HepG2 (cell line): ENCODE results near the gene CA5B. TPM values are rescaled to one million over a fixed set of nuclear protein-coding genes. Genes with fewer than 3 reads are reported as not detected.

Experiments used
- ATAC-seq: fragments of 200-7000 bp; cut with Tn5 transposase; 3 replicates; pipeline ENCODE4 v1.9.1; 2020; ENCODE audit warnings: mild to moderate bottlenecking, moderate library complexity
- BruUV-seq: library from RNA; stranded (reverse); fragments of 400-500 nt; replicated peaks from 2 replicates; lab custom pipeline; 2021; lab: Mats Ljungman, UMichigan
- CTCF ChIA-PET: fragments of 300-600 bp; formaldehyde crosslinking; extraction: SDS; loops from one replicate; lab custom pipeline; 2021; ENCODE audit warnings: low total read pairs, inconsistent platforms, low intra/inter-chr PET ratio; lab: Yijun Ruan, JAX
- POLR2A ChIA-PET: fragments of 350-600 bp; sonication (Branson Sonifier 250); formaldehyde crosslinking; loops from one replicate; lab custom pipeline; 2020; ENCODE audit warnings: antibody characterized with exemption, inconsistent platforms; lab: Yijun Ruan, JAX
- DNase-seq: peaks from one replicate; pipeline ENCODE4 v3.0.0-alpha.2; 2015; ENCODE audit warnings: low spot score
- FAIRE-seq: peaks from 3 replicates; lab custom pipeline; 2011; peaks lifted over from hg19 to GRCh38; lab: Jason Lieb, UNC
- H2AFZ ChIP-seq: one replicate; pipeline ENCODE4 v1.6.1; 2011; ENCODE audit warnings: low read length, inconsistent platforms
- H3K27ac ChIP-seq: fragments of 300-600 bp; 3 replicates; pipeline ENCODE4 v1.8.0; 2011; ENCODE audit warnings: mixed run types, mild to moderate bottlenecking, mixed read lengths, low read length, inconsistent platforms; ENCODE audit not compliant: insufficient read depth; ENCODE audit errors: extremely low read length
- H3K27me3 ChIP-seq, 2 experiments: fragments of 200-600 bp in 1 of 2; 2 replicates in 1 of 2; 3 replicates in 1 of 2; pipeline versions ENCODE4 v1.6.0 to v1.8.0; 2011; ENCODE audit warnings: low read length in 2 of 2, mild to moderate bottlenecking in 2 of 2, moderate library complexity in 2 of 2, inconsistent platforms in 1 of 2; ENCODE audit not compliant: insufficient read depth in 2 of 2, control insufficient read depth in 1 of 2
- H3K36me3 ChIP-seq, 2 experiments: fragments of 200-600 bp in 1 of 2; replicated peaks in 1 of 2; 2 replicates in 1 of 2; 3 replicates in 1 of 2; pipeline versions ENCODE4 v1.5.1 to v1.8.0; 2011; ENCODE audit warnings: low read length in 2 of 2, inconsistent platforms in 1 of 2; ENCODE audit not compliant: insufficient read depth in 2 of 2, control insufficient read depth in 1 of 2
- H3K4me1 ChIP-seq: 2 replicates; pipeline ENCODE4 v1.5.1; 2012; ENCODE audit warnings: low read length, inconsistent platforms; ENCODE audit not compliant: insufficient read depth
- H3K4me2 ChIP-seq: 2 replicates; pipeline ENCODE4 v1.6.0; 2011; ENCODE audit warnings: low read depth, low read length, inconsistent platforms
- H3K4me3 ChIP-seq, 3 experiments: fragments of 200-600 bp in 1 of 3; sonication (generic), shearing (Covaris generic) in 1 of 3; replicated peaks in 1 of 3; 2 replicates each; pipeline ENCODE4 v1.5.1; 2011 to 2016; ENCODE audit warnings: low read length in 3 of 3, inconsistent platforms in 2 of 3, low read depth in 2 of 3, mild to moderate bottlenecking in 2 of 3, control low read depth in 1 of 3, mixed read lengths in 1 of 3; ENCODE audit not compliant: insufficient read depth in 1 of 3
- H3K79me2 ChIP-seq: one replicate; pipeline ENCODE4 v1.6.1; 2011; ENCODE audit warnings: low read length, inconsistent platforms; ENCODE audit not compliant: insufficient read depth
- H3K9ac ChIP-seq: 2 replicates; pipeline ENCODE4 v1.6.0; 2011; ENCODE audit warnings: mild to moderate bottlenecking, low read depth, low read length, inconsistent platforms; ENCODE audit not compliant: insufficient read depth
- H3K9me3 ChIP-seq: 2 replicates; pipeline ENCODE4 v1.5.1; 2012; ENCODE audit warnings: mild to moderate bottlenecking, low read length
- H4K20me1 ChIP-seq: 2 replicates; pipeline ENCODE4 v1.6.0; 2011; ENCODE audit warnings: inconsistent platforms, mild to moderate bottlenecking, low read length, moderate library complexity; ENCODE audit not compliant: insufficient read depth
- AHR ChIP-seq: IDR thresholded peaks from 2 replicates; pipeline ENCODE4 v1.6.1; 2018; ENCODE audit warnings: missing genetic modification reagents, missing compliant biosample characterization
- BRF2 ChIP-seq: sonication (generic); formaldehyde crosslinking; IDR thresholded peaks from 2 replicates; pipeline ENCODE4 v1.8.1; 2022; ENCODE audit warnings: mild to moderate bottlenecking, missing genetic modification reagents
- CBX2 ChIP-seq, 2 experiments: fragments of 200-600 bp in 1 of 2; sonication (generic); formaldehyde crosslinking in 1 of 2; IDR thresholded peaks; 2 replicates each; pipeline versions ENCODE4 v1.7.0 to v1.8.1; 2018 to 2022; ENCODE audit warnings: low read depth in 2 of 2, low read length in 1 of 2, mild to moderate bottlenecking in 1 of 2, missing genetic modification reagents in 1 of 2
- EED ChIP-seq: sonication (generic); formaldehyde crosslinking; IDR thresholded peaks from 2 replicates; pipeline ENCODE4 v1.5.0; 2020; ENCODE audit warnings: mild to moderate bottlenecking, missing genetic modification reagents
- ETS1 ChIP-seq: sonication (generic); formaldehyde crosslinking; IDR thresholded peaks from 2 replicates; pipeline ENCODE4 v1.4.0; 2020; ENCODE audit warnings: missing genetic modification reagents
- HOXA3 ChIP-seq: sonication (generic); formaldehyde crosslinking; IDR thresholded peaks from 2 replicates; pipeline ENCODE4 v1.5.0; 2020; ENCODE audit warnings: missing genetic modification reagents
- JUNB ChIP-seq: sonication (generic); formaldehyde crosslinking; IDR thresholded peaks from 2 replicates; pipeline ENCODE4 v1.8.0; 2022; ENCODE audit warnings: missing genetic modification reagents, mild to moderate bottlenecking, borderline replicate concordance
- MTF1 ChIP-seq: sonication (generic); formaldehyde crosslinking; IDR thresholded peaks from 2 replicates; pipeline ENCODE4 v1.5.0; 2020; ENCODE audit warnings: missing genetic modification reagents
- NFE2L2 ChIP-seq: fragments of 150-350 bp; IDR thresholded peaks from 2 replicates; pipeline ENCODE4 v1.6.1; 2014; ENCODE audit warnings: low read length
- RBM39 ChIP-seq: fragments of 200-400 bp; formaldehyde crosslinking; IDR thresholded peaks from one replicate; pipeline ENCODE4 v1.6.1; 2018; ENCODE audit warnings: antibody characterized with exemption, mild to moderate bottlenecking, low read depth, low read length; ENCODE audit not compliant: poor library complexity, severe bottlenecking
- RFXANK ChIP-seq: IDR thresholded peaks from 2 replicates; pipeline ENCODE4 v1.6.1; 2016
- SIN3B ChIP-seq: fragments of 150-350 bp; IDR thresholded peaks from 2 replicates; pipeline ENCODE4 v1.6.1; 2014; ENCODE audit warnings: low read length
- SIX1 ChIP-seq: sonication (generic); formaldehyde crosslinking; IDR thresholded peaks from 2 replicates; pipeline ENCODE4 v1.4.0; 2020; ENCODE audit warnings: missing genetic modification reagents, borderline replicate concordance
- TBP ChIP-seq: sonication (generic); formaldehyde crosslinking; IDR thresholded peaks from 2 replicates; pipeline ENCODE4 v1.5.0; 2020; ENCODE audit warnings: missing genetic modification reagents
- ZNF296 ChIP-seq: sonication (generic); formaldehyde crosslinking; conservative IDR thresholded peaks from 2 replicates; pipeline ENCODE4 v1.5.0; 2020; ENCODE audit warnings: mild to moderate bottlenecking, missing genetic modification reagents
- ZNF761 ChIP-seq: sonication (generic); formaldehyde crosslinking; conservative IDR thresholded peaks from 2 replicates; pipeline ENCODE4 v1.4.0; 2020; ENCODE audit warnings: mild to moderate bottlenecking, missing genetic modification reagents
- ZNF792 ChIP-seq: IDR thresholded peaks from 2 replicates; pipeline ENCODE4 v1.6.1; 2016
- ZSCAN30 ChIP-seq: sonication (generic); formaldehyde crosslinking; IDR thresholded peaks from 2 replicates; pipeline ENCODE4 v1.5.0; 2020; ENCODE audit warnings: mild to moderate bottlenecking, missing genetic modification reagents
- WGBS: methylation state at CpG from one replicate; pipeline ENCODE4 v1.1.6; 2017; ENCODE audit warnings: low lambda C conversion rate; 5-methylcytosine and 5-hydroxymethylcytosine counted together
- in situ Hi-C: cut with HindIII; loops from 2 replicates; pipeline ENCODE4 v1.10.0; 2017; ENCODE audit warnings: low pct_unique_long_range_greater_than_20kb; ENCODE audit not compliant: extremely low pct_ligation_motif_present
- intact Hi-C: fragments of 100-400 bp; cut with micrococcal nuclease; formaldehyde crosslinking; loops from one replicate; pipeline ENCODE4 v1.10.0; 2022; ENCODE audit not compliant: unreplicated experiment
- polyA plus RNA-seq, 8 experiments: library from polyadenylated mRNA; depleted of rRNA in 3 of 8; stranded (reverse) in 7 of 8; unstranded in 1 of 8; fragments of >200 nt; fragmentation: Illumina TruSeq in 4 of 8; extraction: Trizol in 4 of 8; gene quantifications; 2 replicates each; pipeline versions ENCODE4 v1.2.1 to v1.2.3, GENCODE V29; 2011 to 2016; ENCODE audit warnings: low read depth in 4 of 8, missing spikeins in 1 of 8, mixed read lengths in 1 of 8; ENCODE audit not compliant: insufficient read depth in 1 of 8
- total RNA-seq, 5 experiments: library from RNA; depleted of rRNA; stranded (reverse); fragments of >200 nt; fragmentation: Illumina TruSeq; extraction: Trizol; gene quantifications; 2 replicates each; pipeline ENCODE4 v1.2.3, GENCODE V29; 2016; ENCODE audit warnings: low read depth in 1 of 5

CA5B gene
- total and polyA plus RNA-seq, 2 of the 13 experiments (the other 11 are each of a cell fraction or from before 2014, with no cell fraction given), result 1.7 to 2.2 TPM

DNA sequence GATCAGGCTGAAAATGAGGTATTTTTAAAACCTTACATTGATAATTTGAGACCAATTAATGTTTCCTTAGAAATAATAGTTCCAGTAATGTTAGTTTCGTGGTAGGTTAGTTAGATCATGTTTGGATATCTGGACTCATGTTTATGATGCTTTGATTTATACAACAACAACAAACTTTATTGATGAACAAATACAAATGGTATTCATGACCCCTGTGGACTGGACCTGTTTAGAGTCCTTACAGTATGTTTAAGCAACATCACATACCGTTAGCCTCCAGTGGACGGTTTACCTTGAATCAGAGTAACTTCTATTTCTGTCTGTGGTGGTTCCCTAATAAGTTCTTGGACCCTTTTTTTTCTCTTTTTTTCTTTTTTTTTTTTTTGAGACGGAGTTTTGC is 70.2 kb downstream of the CA5B start:
- FAIRE-seq, result no peak
- H3K79me2 ChIP-seq, result no peaks in the 10 kb centered on the region
- no peak overlapping the region for H2AFZ ChIP-seq
- H3K4me1 ChIP-seq, result no peaks in the 10 kb centered on the region
- no peaks in the 10 kb centered on the region for H3K27me3 ChIP-seq
- intact Hi-C loops (no loop called here), in situ Hi-C loops (no loop called here)
- H3K27ac ChIP-seq, result no peak overlapping the region
- no peak for ATAC-seq
- ChIA-PET POLR2A (no interaction called here), CTCF (no interaction called here)
- no peak for DNase-seq
- H3K4me3 ChIP-seq, result no peak overlapping the region
- H3K36me3 ChIP-seq, result peaks cover 0 to 14% of the 10 kb centered on the region in 2 experiments; a peak in 1 of 5 replicates
- H3K9ac ChIP-seq, result no peak overlapping the region
- TF ChIP-seq ZSCAN30 (no peak), MTF1 (CRISPR knock-in tag) (no peak), HOXA3 (no peak), ZNF296 (CRISPR knock-in tag) (no peak), BRF2 (CRISPR knock-in tag) (no peak), SIN3B (no peak), TBP (CRISPR knock-in tag) (no peak), CBX2 (IDR thresholded peaks at IDR 0.05; ENCODE audit: low read depth, low read length) (no peak), CBX2 (CRISPR knock-in tag; IDR thresholded peaks at IDR 0.05; ENCODE audit: low read depth) (no peak), NFE2L2 (no peak), ZNF792 (CRISPR knock-in tag) (no peak), AHR (CRISPR knock-in tag) (no peak), SIX1 (CRISPR knock-in tag) (no peak), ZNF761 (CRISPR knock-in tag) (no peak), RFXANK (CRISPR knock-in tag) (no peak), ETS1 (CRISPR knock-in tag) (no peak), JUNB (CRISPR knock-in tag) (no peak), EED (CRISPR knock-in tag) (no peak), RBM39 (no peak)
- BruUV-seq, result no TSS peak
- 98% methylated on average over 4 of the region's 4 CpGs for WGBS
- no peaks in the 10 kb centered on the region for H3K9me3 ChIP-seq
- no peak overlapping the region for H3K4me2 ChIP-seq
- H4K20me1 ChIP-seq, result no peaks in the 10 kb centered on the region
